ENCODE measurements around the gene KIAA0930.
"Not testable (repeated sequence)": the region's sequence is repeated elsewhere in the genome, so short reads cannot be mapped to it uniquely, and the experiment has no call there.

KIAA0930 gene

GRCh38 chr22:45200860-45201511, 39.7 kb downstream of the KIAA0930 start:
- DNase-seq, result no peak

DNA sequence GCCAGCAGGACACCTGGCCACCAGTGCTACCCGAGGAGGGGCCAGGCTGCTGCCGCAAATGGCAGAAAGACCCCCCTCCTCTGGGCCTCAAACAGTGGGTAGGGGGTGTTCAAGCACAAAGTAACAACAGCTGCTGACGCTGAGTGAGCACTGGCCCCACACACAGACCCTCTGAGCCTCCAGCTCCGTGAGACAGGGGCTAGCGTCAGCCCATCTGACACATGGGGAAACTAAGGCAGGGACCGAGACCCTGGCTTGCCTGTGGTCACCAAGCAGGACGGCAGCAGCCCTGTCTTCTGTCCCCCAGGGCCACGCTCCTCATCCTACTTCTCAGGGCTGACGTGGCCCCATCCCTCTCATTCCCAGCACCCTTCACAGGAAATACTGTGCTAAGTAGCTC, 40.5 kb downstream of the KIAA0930 start:
- DNase-seq, result no peak

DNA sequence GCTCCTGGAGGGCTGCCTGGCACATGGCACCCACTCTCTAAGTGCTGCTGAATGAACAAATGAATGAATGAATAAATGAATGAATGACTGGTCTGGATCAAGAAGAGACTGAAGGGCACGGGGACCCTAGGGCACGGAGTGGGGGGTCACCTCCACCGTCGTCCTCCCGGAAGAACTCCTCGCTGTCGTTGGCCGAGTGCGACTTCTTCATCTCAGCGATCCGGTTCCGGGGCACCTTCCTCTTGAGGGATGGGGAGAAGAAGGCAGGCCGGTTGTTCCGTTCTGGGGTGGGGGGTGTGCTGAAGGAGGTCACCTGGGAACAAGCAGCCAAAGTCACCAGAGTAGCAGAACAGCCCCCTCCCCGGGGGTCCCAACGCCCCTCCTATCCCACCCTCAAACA, 41.0 kb downstream of the KIAA0930 start:
- DNase-seq, result no peak

- DNase-seq, result no peak
These were observed 42.3 kb downstream of the KIAA0930 start for GRCh38 chr22:45198463-45198795.

DNA sequence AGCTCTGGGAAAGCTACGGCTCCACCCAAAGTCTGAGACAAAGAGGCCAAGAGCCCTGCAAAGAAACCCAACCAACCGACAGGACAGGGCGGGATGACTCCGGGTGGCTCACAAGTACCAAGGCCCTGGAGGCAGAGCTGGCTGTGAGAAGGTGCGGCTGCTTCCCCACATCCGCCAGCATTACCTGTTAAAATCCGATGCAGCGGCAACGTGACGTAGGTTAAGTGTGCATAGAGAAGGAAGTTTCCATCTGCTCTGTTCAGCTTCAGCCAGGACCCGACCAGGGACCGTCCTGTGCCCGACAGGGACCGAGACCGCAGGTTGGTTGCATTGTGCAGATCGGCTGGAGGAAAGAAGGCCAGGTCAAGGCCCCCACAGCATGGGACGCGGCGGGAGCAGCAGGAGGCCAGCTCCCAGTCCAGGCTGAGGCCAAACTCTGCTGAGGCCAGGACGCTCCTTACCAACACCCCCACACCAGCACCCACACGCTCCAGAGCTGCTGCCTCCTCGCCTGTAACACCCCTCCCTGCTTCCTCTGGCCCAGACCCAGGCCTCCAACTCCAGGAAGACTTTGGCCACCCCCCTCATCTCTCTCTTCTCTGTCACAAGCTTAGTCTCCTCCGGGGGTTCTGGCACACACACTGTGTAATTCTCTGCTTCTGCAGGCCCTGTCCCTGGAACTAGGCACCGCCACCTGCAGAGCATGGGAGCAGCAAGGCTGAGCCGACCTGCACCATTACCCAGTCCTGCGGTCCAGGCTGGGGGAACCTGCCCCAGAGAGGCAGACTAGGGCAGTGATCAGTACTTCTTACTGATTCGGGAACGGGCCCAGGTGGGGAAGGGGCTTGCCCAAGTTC, 42.9 kb downstream of the KIAA0930 start:
- DNase-seq, result no peak

DNA sequence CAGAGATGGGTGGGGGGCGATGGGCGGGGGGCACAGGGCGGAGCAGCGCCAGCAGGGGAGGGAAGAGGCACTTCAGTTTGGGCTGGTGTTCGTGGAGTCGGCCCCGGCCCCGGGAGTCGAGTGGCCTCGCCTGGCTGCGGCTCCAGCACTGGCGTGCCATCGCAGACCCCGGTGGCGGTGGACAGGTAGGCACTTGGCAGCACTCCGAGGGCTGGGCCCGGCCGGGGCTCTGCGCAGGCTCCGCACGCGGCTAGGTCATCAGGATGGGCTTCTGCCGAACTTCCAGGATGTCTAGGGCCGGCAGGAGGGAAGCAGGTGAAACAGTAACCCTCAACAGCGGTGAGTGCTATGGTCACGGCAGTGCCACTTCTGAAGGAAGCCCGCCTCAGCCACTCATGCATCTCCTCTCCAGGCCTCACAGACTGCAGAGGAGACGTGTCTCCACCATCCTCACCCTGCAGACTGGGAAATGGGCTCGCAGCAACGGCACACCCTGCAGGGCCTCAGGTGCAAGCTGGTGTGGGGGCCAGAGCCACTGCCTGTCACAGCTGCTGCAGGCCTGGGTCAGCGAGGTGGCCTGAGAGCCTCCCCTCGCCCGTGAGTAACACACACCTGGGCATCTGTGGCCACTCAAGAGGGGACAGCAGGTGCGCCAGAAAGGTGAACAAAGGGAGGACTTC, 43.6 kb downstream of the KIAA0930 start:
- no peak for DNase-seq

DNA sequence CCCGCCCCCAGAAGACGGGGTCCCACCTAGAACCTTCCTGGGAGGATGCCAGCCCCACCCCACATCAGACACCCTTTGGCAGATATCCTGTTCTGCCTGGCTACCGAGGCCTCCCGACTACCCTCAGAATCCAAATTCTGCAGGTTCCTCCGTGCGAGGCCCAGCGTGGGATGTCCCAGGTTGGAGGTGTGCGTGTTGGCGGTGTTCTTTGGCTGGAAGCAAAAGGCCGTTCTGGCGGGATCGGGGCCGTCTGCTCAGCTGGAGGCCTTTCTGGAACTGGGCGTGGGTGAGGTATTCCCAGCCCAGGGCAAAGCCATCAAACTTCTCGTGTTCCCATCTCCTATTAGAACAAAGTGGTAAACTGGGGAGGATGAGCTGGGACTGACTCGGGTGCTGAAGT, 44.4 kb downstream of the KIAA0930 start:
- DNase-seq, result no peak

DNA sequence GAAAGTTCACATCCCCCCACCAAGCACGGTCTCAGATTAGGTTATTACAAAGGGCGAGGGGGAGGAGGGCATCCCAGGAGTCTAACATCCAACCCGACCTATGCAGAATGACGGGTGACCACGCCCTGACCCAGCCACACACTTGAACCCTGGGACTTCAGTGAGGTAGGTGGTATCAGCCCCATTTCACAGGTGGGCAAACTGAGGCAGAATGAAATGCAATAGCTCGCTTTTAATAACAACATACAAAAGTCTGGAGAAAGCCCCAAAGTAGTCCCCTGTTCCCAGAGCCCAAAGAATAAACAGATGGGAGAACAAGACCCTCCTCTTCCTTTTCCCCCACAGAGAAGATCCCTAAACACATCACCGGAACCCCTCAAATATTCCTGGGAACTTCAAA, 45.1 kb downstream of the KIAA0930 start:
- no peak for DNase-seq

DNA sequence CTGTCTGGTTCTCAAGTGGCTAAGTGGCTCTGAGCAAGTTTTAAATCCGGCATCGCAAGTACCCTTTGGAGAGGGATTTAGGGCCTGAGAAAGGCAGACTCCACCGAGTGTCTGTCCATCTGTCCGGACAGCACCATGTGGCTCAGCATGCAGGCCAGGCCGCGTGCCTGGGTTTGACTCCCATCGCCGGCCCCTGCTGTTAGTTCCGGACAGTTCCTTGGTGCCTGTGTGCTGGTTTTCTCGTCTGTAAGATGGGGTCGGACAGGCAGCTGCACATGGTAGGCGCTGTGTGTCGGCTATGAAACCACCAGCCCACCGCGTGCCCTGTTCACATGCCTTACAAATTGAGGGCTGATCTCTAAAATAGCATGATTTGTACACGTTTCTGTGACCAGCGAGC, 46.0 kb downstream of the KIAA0930 start:
- DNase-seq, result no peak

DNA sequence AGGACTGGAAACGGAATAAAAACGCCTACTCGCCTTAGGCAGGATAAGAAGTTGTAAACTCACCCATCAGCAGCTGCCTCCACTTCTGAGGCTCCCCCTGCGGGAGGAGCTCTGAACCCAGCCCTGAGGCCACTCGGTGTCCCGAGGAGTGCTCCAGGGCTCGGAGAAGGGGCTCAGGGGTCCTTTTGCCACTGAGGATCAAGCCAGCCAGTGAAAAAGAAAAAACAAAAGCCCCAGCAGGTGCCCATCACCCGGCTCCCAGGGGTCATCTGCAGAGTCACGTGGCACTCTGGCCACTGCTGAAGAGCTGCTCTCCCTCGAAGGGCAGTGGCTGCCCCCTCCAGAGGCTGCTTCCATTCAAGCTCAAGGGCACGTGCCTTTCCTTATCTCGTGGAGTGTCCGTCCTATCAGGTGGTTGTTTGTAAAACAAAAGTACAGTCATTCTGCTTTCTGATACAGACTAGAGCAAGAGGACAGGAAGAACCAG, 48.0 kb downstream of the KIAA0930 start:
- no peak for DNase-seq

- DNase-seq, result not testable (repeated sequence)
These were observed 48.9 kb downstream of the KIAA0930 start for GRCh38 chr22:45191746-45192145.

DNA sequence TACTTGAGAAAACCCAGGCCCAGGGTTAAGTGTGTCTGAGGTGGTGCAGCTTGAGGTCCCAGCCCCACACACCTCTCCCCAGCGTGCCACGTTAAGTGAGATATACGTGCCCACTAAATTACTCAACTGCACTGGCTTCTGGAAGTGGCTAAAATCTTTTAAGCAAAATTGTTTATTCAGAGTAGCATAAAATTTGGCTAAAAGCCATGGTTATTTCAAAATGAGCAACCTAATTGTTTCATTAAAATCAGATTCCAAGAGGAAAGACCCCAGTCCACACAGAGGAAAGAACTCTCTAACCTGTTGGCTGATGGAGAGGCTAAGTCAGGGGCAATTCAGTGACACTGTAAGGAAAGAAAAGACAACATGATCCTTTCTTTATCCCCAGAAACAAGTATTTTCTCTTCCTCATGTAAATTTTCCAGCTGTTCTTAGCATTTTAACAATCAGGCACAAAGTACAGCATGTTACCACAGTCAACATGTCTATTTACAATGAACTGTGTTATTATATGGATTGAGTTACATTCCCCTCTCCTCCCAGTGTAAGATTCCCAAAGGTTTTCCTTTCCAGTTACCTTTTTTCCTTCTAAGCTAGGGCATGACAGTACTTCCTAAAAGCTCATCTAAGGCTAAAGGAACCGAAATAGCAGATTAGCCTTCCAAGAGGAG, 50.4 kb downstream of the KIAA0930 start:
- DNase-seq, result no peak

DNA sequence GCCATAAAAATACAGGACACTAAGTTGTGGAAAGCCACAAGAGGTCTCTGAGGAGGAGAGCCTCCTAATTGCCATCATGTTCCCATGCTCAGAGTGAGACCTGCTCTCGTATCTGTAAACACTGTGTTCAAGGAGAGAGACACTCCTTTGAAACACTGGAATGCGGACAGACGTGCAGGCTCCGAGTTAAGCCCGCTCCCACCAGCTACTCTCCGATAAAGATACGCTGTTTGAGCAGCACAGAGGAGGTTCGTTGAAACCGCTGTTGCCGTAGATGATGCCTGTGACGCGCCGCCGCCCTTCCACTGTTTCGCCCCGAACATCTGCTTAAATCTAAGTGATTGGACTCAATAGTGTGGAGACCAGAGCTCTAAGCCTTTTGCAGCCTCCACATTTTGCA, 51.9 kb downstream of the KIAA0930 start:
- no peak for DNase-seq

- no peak for DNase-seq
These were observed 52.8 kb downstream of the KIAA0930 start for GRCh38 chr22:45187891-45188290.

GRCh38 chr22:45185718-45186514, 54.8 kb downstream of the KIAA0930 start:
- no peak for DNase-seq

DNA sequence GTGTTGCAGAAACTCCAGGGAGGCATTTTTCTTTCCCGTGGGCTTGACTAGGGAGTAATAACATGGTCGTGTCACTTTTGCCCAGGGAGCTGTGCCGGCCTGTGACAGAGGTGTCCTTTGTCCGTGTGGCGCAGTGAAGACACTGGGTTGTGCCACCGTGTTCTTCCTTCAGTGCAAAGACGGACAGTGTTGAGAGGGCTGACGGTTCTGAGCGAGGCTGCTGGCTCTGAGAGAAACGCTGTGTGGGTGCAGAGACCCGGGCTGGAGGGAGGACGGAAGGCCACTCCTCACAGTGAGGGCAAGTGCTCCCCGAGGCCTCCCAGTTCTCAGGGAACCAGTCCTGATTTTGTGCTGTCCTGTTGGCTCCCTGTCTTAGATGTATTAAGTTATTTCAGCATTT, 56.7 kb downstream of the KIAA0930 start:
- no peak for DNase-seq

- no peak for DNase-seq
These were observed 58.9 kb downstream of the KIAA0930 start for GRCh38 chr22:45181766-45182165.

GRCh38 chr22:45181240-45181639, 59.5 kb downstream of the KIAA0930 start:
- DNase-seq, result no peak

- DNase-seq, result no peak
These were observed 60.5 kb downstream of the KIAA0930 start for GRCh38 chr22:45180146-45180679.

- peak; percentile 56 for DNase-seq
These were observed 61.2 kb downstream of the KIAA0930 start for GRCh38 chr22:45179276-45180049.

GRCh38 chr22:45172881-45173585, 67.7 kb downstream of the KIAA0930 start:
- DNase-seq, result peak; percentile 32
